ENCODE results near the gene C2CD3. TPM values are rescaled to one million over a fixed set of nuclear protein-coding genes. Genes with fewer than 3 reads are reported as not detected.
"Not testable (repeated sequence)": the region's sequence is repeated elsewhere in the genome, so short reads cannot be mapped to it uniquely, and the experiment has no call there.

Gene C2CD3
- total and polyA plus RNA-seq, 5 donors, result 10.1 to 19.1 (median 15.0) TPM

GRCh38 chr11:74138572-74138971 lies 32.2 kb downstream of the C2CD3 start:
- ATAC-seq (peak; percentile 68 to 74), DNase-seq (no peak)
- 36% methylated on average over 2 of the region's 2 CpGs for WGBS
- intact Hi-C loops (cut with DNase I), result no loop called here
- H3K4me1 ChIP-seq (ENCODE audit: control insufficient read depth, insufficient read depth, low read length), result peaks cover 4% of the 10 kb centered on the region
- no peaks in the 10 kb centered on the region for H3K27me3 ChIP-seq (ENCODE audit: control insufficient read depth, insufficient read depth)
- H3K27ac ChIP-seq (ENCODE audit: low read length), result no peak overlapping the region
- H3K4me3 ChIP-seq (ENCODE audit: low read length), result no peak overlapping the region
- H3K9me3 ChIP-seq (ENCODE audit: control insufficient read depth, low read length), result no peaks in the 10 kb centered on the region

- H3K27ac ChIP-seq (ENCODE audit: low read length), result no peak overlapping the region
- no peaks in the 10 kb centered on the region for H3K9me3 ChIP-seq (ENCODE audit: control insufficient read depth, low read length)
- WGBS, result 74% methylated on average over 2 of the region's 2 CpGs
- intact Hi-C loops (cut with DNase I), result no loop called here
- ATAC-seq (no peak), DNase-seq (no peak)
- peaks cover 4% of the 10 kb centered on the region for H3K4me1 ChIP-seq (ENCODE audit: control insufficient read depth, insufficient read depth, low read length)
- H3K4me3 ChIP-seq (ENCODE audit: low read length), result no peak overlapping the region
- H3K27me3 ChIP-seq (ENCODE audit: control insufficient read depth, insufficient read depth), result no peaks in the 10 kb centered on the region
Observed at GRCh38 chr11:74138021-74138420, 32.8 kb downstream of the C2CD3 start.

- no peak for ATAC-seq
- WGBS, result 88% methylated on average over 3 of the region's 3 CpGs
- intact Hi-C loops (cut with DNase I), result no loop called here
- H3K27me3 ChIP-seq (ENCODE audit: control insufficient read depth, insufficient read depth), result no peaks in the 10 kb centered on the region
- H3K4me1 ChIP-seq (ENCODE audit: control insufficient read depth, insufficient read depth, low read length), result peaks cover 1% of the 10 kb centered on the region
- no peak overlapping the region for H3K27ac ChIP-seq (ENCODE audit: low read length)
- no peak overlapping the region for H3K4me3 ChIP-seq (ENCODE audit: low read length)
- DNase-seq, result no peak
- no peaks in the 10 kb centered on the region for H3K9me3 ChIP-seq (ENCODE audit: control insufficient read depth, low read length)
Observed at GRCh38 chr11:74135127-74135840, 35.5 kb downstream of the C2CD3 start.

GRCh38 chr11:74134661-74135060 lies 36.1 kb downstream of the C2CD3 start:
- intact Hi-C loops (cut with DNase I), result no loop called here
- peaks cover 1% of the 10 kb centered on the region for H3K4me1 ChIP-seq (ENCODE audit: control insufficient read depth, insufficient read depth, low read length)
- no peak overlapping the region for H3K27ac ChIP-seq (ENCODE audit: low read length)
- 98% methylated on average over 3 of the region's 3 CpGs for WGBS
- H3K9me3 ChIP-seq (ENCODE audit: control insufficient read depth, low read length), result no peaks in the 10 kb centered on the region
- no peak for DNase-seq
- no peak for ATAC-seq
- no peak overlapping the region for H3K4me3 ChIP-seq (ENCODE audit: low read length)
- H3K27me3 ChIP-seq (ENCODE audit: control insufficient read depth, insufficient read depth), result no peaks in the 10 kb centered on the region

GRCh38 chr11:74133436-74133835 lies 37.4 kb downstream of the C2CD3 start:
- Histone ChIP-seq H3K4me1 (ENCODE audit: control insufficient read depth, insufficient read depth, low read length) (peaks cover 1% of the 10 kb centered on the region), H3K27me3 (ENCODE audit: control insufficient read depth, insufficient read depth) (no peaks in the 10 kb centered on the region), H3K9me3 (ENCODE audit: control insufficient read depth, low read length) (no peaks in the 10 kb centered on the region), H3K27ac (ENCODE audit: low read length) (no peak overlapping the region), H3K4me3 (ENCODE audit: low read length) (no peak overlapping the region)
- WGBS, result 97% methylated on average over 3 of the region's 3 CpGs
- ATAC-seq, result no peak
- DNase-seq, result no peak
- intact Hi-C loops (cut with DNase I), result no loop called here

- peaks cover 1% of the 10 kb centered on the region for H3K4me1 ChIP-seq (ENCODE audit: control insufficient read depth, insufficient read depth, low read length)
- DNase-seq, result no peak
- no peak overlapping the region for H3K4me3 ChIP-seq (ENCODE audit: low read length)
- intact Hi-C loops (cut with DNase I), result no loop called here
- H3K27me3 ChIP-seq (ENCODE audit: control insufficient read depth, insufficient read depth), result no peaks in the 10 kb centered on the region
- ATAC-seq, result no peak
- no peak overlapping the region for H3K27ac ChIP-seq (ENCODE audit: low read length)
- no peaks in the 10 kb centered on the region for H3K9me3 ChIP-seq (ENCODE audit: control insufficient read depth, low read length)
- 91% methylated on average over 3 of the region's 3 CpGs for WGBS
Observed at GRCh38 chr11:74132833-74133232, 38.0 kb downstream of the C2CD3 start.

- H3K27me3 ChIP-seq (ENCODE audit: control insufficient read depth, insufficient read depth); ATAC-seq; H3K9me3 ChIP-seq (ENCODE audit: control insufficient read depth, low read length); intact Hi-C loops (cut with DNase I); H3K4me3 ChIP-seq (ENCODE audit: low read length); DNase-seq; H3K27ac ChIP-seq (ENCODE audit: low read length); H3K4me1 ChIP-seq (ENCODE audit: control insufficient read depth, insufficient read depth, low read length): not testable (repeated sequence)
- 97% methylated on average over 27 of the region's 33 CpGs for WGBS
Observed at GRCh38 chr11:74129121-74129520, 41.7 kb downstream of the C2CD3 start.

GRCh38 chr11:74123008-74123448 lies 47.8 kb downstream of the C2CD3 start:
- H3K27me3 ChIP-seq (ENCODE audit: control insufficient read depth, insufficient read depth), result no peaks in the 10 kb centered on the region
- H3K9me3 ChIP-seq (ENCODE audit: control insufficient read depth, low read length), result no peaks in the 10 kb centered on the region
- no peak overlapping the region for H3K4me3 ChIP-seq (ENCODE audit: low read length)
- DNase-seq (no peak), ATAC-seq (no peak)
- H3K27ac ChIP-seq (ENCODE audit: low read length), result no peak overlapping the region
- no peaks in the 10 kb centered on the region for H3K4me1 ChIP-seq (ENCODE audit: control insufficient read depth, insufficient read depth, low read length)
- intact Hi-C loops (cut with DNase I), result no loop called here

GRCh38 chr11:74121804-74122203 lies 49.0 kb downstream of the C2CD3 start:
- Histone ChIP-seq H3K27me3 (ENCODE audit: control insufficient read depth, insufficient read depth) (no peaks in the 10 kb centered on the region), H3K9me3 (ENCODE audit: control insufficient read depth, low read length) (no peaks in the 10 kb centered on the region), H3K4me1 (ENCODE audit: control insufficient read depth, insufficient read depth, low read length) (no peaks in the 10 kb centered on the region), H3K4me3 (ENCODE audit: low read length) (no peak overlapping the region), H3K27ac (ENCODE audit: low read length) (no peak overlapping the region)
- ATAC-seq, result no peak
- WGBS, result 86% methylated on average over 5 of the region's 5 CpGs
- intact Hi-C loops (cut with DNase I), result no loop called here
- DNase-seq, result no peak

- ATAC-seq; H3K9me3 ChIP-seq (ENCODE audit: control insufficient read depth, low read length); H3K4me3 ChIP-seq (ENCODE audit: low read length); H3K4me1 ChIP-seq (ENCODE audit: control insufficient read depth, insufficient read depth, low read length); H3K27me3 ChIP-seq (ENCODE audit: control insufficient read depth, insufficient read depth); H3K27ac ChIP-seq (ENCODE audit: low read length); DNase-seq; intact Hi-C loops (cut with DNase I): not testable (repeated sequence)
- WGBS, result 98% methylated on average over 5 of the region's 5 CpGs
Observed at GRCh38 chr11:74120260-74121035, 50.4 kb downstream of the C2CD3 start.

GRCh38 chr11:74116719-74117118 lies 54.1 kb downstream of the C2CD3 start:
- Histone ChIP-seq H3K4me1 (ENCODE audit: control insufficient read depth, insufficient read depth, low read length) (no peaks in the 10 kb centered on the region), H3K27me3 (ENCODE audit: control insufficient read depth, insufficient read depth) (no peaks in the 10 kb centered on the region), H3K27ac (ENCODE audit: low read length) (no peak overlapping the region), H3K4me3 (ENCODE audit: low read length) (no peak overlapping the region), H3K9me3 (ENCODE audit: control insufficient read depth, low read length) (no peaks in the 10 kb centered on the region)
- no peak for DNase-seq
- WGBS, result 93% methylated on average over 12 of the region's 12 CpGs
- ATAC-seq, result no peak
- intact Hi-C loops (cut with DNase I), result no loop called here

All from right cardiac atrium (tissue), 5 donors.